ENCODE measurements around the gene UNC93B1.

UNC93B1 gene

DNA sequence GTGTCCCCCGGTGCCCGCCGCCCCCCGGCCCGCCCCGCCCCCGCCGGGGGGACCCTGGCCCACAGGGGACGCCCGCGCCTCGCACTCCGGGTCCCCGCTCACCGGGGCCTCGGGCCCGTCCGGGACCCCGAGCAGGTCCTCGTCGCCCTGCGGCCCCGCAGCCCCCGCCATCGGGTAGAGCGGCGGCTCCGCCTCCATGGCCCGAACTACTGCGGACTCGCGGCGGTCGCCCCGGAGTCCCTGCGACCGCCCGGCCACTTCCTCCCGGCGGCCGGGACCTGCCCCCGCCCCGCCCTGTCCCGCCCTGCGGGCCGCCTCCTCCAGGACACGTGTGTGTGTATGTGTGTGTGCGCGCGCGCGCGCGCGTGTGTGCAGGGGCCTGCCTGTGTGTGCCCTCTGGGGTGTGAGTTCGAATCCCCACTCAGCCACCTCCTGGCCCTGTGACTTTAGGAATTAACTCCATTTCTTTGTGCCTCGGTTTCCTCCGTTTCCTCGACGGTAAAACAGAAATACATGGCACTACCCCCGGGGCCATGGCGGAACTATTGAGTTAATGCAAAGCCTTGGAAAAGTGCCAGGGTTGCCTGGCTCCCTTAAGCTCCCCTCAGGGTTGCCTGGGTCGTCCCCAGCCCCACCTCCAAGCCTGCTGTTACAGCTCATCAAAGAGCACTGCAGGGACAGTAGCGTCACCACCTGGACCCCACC, at the start of gene UNC93B1:
UNC93B1 (minus strand) TSS at position 252 of the 705 bp plus-strand sequence; CDS start at position 198, 54 bp downstream.
- FAIRE-seq (peak; percentile 70), DNase-seq (ENCODE audit: insufficient read length, low spot score) (peak; percentile 90)

DNA sequence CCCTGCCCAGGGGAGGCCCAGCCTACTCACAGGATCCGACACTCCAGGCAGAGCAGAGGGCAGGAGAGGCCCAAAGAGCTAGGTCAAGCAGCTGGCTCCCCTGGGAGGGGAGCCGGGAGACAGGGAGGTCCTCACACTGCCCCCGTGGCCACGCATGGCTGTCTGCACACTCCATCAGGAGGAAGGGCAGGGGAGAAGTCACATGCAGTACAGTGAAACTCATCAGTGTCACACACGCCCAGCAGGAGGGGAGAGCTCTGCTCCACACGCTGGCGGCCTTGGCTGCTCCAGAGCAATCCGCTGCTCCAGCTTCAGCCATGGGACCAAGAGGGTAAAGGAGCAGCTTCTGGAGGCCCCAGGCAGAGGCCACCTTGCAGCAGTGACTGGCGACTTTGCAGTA, 49.2 kb upstream of the UNC93B1 start:
- no peak for FAIRE-seq

GRCh38 chr11:68052137-68052873, 48.4 kb upstream of the UNC93B1 start:
- FAIRE-seq, result no peak
- DNase-seq (ENCODE audit: insufficient read length, low spot score), result no peak

More for the DNA sequence above, 49.2 kb upstream of the UNC93B1 start:
- DNase-seq (ENCODE audit: insufficient read length, low spot score), result no peak

GRCh38 chr11:68051191-68052136, 47.6 kb upstream of the UNC93B1 start:
- no peak for DNase-seq (ENCODE audit: insufficient read length, low spot score)
- no peak for FAIRE-seq

DNA sequence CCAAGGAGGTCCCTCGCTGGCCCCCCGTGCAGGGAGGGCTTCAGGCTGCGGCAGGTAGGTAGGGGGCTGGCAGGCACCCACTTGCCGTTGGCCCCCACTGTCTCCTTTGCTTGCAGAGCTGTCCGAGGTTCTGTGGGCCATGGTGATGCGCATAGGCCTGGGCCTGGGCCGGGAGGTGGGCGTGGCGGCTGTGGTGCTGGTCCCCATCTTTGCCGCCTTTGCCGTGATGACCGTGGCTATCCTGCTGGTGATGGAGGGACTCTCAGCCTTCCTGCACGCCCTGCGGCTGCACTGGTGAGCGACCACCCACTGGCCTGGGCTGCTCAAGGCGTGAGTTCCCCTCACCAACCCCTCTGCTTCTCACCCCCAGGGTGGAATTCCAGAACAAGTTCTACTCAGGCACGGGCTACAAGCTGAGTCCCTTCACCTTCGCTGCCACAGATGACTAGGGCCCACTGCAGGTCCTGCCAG, 46.5 kb upstream of the UNC93B1 start:
- FAIRE-seq (no peak), DNase-seq (ENCODE audit: insufficient read length, low spot score) (no peak)

DNA sequence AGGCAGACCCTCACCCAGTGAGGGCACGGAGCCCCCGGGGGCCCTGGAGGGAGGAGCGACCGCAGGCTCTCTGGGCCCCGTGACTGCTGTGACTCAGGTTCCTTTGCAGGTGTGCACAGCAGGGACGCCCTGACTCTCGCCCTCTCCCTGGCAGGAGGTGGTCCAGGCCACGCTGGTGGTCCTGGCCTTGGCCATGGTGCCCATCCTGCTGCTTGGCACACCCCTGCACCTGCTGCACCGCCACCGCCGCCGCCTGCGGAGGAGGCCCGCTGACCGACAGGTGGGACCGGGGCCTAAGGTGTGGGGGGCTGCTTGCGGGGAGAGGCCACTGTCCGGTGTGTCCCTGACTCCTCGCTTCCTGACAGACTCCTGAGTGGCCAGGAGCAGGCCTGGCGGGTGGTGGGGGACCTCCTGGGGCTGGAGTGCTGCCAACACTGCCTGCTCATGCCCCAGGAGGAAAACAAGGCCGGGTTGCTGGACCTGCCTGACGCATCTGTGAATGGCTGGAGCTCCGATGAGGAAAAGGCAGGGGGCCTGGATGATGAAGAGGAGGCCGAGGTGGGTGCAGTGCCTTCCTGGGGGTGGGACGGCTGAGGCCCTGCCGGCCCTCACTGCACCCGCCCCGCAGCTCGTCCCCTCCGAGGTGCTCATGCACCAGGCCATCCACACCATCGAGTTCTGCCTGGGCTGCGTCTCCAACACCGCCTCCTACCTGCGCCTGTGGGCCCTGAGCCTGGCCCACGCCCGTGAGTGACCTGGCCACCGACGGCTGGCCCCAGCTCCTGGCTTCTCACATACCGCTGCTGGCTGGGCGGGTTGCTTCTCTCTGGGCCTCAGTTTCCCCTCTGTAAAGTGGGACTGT, 45.8 kb upstream of the UNC93B1 start:
- no peak for FAIRE-seq

GRCh38 chr11:68048681-68049508, 45.0 kb upstream of the UNC93B1 start:
- FAIRE-seq, result no peak
- DNase-seq (ENCODE audit: insufficient read length, low spot score), result no peak

More for the DNA sequence above, 45.8 kb upstream of the UNC93B1 start:
- no peak for DNase-seq (ENCODE audit: insufficient read length, low spot score)

DNA sequence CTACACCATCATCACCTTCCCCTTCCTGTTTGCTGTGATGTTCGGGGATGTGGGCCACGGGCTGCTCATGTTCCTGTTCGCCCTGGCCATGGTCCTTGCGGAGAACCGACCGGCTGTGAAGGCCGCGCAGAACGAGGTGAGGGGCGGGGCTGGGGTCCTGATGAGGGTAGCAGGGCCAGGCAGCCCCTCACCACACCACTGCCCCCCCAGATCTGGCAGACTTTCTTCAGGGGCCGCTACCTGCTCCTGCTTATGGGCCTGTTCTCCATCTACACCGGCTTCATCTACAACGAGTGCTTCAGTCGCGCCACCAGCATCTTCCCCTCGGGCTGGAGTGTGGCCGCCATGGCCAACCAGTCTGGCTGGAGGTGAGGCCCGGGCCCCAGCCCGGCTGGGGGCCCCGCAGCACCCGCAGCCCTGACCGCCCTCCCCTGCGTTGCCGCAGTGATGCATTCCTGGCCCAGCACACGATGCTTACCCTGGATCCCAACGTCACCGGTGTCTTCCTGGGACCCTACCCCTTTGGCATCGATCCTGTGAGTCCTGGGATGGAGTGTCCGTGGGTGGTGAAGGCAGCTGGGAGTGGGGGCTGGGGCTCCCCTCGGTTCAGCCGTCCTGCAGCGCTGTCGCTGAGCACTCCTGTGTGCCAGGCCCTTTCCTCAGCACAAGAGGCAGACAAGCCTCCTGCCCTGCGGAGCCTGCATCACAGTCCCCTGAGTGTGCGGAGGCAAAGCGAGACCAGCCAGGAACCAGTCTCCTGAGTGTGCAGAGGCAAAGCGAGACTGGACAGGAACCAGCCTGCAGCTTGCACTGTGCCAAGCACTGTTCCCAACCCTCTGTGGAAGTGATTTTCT, 43.8 kb upstream of the UNC93B1 start:
- DNase-seq (ENCODE audit: insufficient read length, low spot score), result no peak

GRCh38 chr11:68044898-68045351, 41.0 kb upstream of the UNC93B1 start:
- no peak for FAIRE-seq
- DNase-seq (ENCODE audit: insufficient read length, low spot score), result no peak

More for the DNA sequence above, 43.8 kb upstream of the UNC93B1 start:
- FAIRE-seq, result no peak

GRCh38 chr11:68044145-68044813, 40.4 kb upstream of the UNC93B1 start:
- FAIRE-seq, result no peak
- no peak for DNase-seq (ENCODE audit: insufficient read length, low spot score)

DNA sequence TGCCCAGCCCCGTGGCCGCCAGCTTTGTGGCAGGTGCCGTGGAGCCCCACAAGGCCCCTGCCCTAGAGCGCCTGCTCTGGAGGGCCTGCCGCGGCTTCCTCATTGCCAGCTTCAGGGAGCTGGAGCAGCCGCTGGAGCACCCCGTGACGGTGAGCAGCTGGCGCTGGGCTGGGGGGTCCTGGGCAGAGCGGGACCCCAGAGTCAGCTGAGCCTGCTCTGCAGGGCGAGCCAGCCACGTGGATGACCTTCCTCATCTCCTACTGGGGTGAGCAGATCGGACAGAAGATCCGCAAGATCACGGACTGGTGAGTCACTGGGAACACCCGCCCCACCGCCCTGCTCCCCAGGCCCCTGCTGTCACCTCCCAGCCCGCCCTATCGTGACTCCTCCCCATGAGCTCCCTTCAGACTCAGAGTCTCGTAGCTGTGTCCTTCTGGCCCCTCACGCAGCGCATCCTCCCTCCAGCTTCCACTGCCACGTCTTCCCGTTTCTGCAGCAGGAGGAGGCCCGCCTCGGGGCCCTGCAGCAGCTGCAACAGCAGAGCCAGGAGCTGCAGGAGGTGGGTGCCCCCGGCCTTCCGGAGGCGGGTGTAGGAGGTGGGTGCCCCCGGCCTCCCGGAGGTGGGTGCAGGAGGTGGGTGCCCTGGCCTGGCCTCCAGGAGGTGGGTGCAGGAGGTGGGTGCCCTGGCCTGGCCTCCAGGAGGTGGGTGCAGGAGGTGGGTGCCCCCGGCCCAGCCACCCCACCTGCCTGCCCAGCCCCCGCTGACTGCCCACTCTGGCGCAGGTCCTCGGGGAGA, 39.6 kb upstream of the UNC93B1 start:
- no peak for DNase-seq (ENCODE audit: insufficient read length, low spot score)

GRCh38 chr11:68043029-68043348, 39.1 kb upstream of the UNC93B1 start:
- FAIRE-seq (no peak), DNase-seq (ENCODE audit: insufficient read length, low spot score) (no peak)

More for the DNA sequence above, 39.6 kb upstream of the UNC93B1 start:
- no peak for FAIRE-seq

DNA sequence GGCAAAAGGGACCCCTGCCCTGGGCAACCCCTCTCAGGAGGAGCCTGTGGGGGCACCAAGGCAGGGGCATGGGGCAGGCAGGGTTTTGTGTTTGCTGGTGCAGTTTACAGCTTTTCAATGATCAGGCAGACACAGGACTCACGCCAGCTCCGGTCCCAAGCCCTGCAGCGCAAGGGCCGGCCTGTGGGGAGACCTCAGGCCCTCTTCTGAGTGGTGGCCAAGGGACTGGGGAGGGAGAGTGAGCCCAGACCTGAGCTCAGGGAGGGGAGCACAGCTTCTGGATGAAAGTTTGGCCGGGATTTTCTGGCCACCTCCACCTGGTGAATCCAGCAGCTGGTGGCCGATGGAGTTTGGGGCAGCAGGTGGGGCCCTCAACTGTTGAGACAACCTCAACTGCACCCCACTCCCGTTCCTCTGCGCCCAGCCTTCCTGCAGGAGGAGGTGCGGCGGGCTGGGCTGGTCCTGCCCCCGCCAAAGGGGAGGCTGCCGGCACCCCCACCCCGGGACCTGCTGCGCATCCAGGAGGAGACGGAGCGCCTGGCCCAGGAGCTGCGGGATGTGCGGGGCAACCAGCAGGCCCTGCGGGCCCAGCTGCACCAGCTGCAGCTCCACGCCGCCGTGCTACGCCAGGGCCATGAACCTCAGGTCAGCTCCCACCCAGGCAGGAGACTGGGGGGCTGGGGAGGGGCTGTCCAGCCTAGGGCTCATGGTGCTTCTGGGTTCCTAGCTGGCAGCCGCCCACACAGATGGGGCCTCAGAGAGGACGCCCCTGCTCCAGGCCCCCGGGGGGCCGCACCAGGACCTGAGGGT, 38.5 kb upstream of the UNC93B1 start:
- no peak for FAIRE-seq
- DNase-seq (ENCODE audit: insufficient read length, low spot score), result no peak

DNA sequence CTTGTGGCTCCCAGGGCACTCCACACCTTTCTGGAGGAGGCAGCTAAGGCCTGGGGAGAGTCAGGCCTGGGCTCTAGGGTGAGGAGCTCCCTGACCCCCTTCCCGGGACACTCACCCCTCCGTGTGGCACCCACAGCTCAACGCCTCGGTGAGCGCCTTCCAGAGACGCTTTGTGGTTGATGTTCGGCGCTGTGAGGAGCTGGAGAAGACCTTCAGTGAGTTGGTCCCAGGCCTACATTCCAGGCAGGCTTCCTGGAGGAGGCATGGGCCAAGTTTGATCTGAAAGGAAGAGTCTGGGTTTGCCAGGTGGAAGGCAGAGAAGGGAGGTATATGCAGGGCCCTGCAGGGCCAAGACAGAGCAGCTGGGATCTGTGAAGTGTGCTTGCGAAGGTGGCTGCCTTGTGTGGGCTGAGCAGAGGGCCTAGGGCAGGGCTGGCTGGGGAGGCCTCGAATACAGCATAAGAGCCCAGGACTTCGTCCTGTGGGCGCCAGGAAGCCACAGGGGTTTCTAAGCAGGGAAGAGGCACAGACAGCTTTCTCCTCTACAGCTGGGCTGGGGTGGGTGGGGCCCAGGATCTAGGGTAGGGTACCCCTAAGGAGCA, 37.8 kb upstream of the UNC93B1 start:
- no peak for FAIRE-seq
- no peak for DNase-seq (ENCODE audit: insufficient read length, low spot score)

DNA sequence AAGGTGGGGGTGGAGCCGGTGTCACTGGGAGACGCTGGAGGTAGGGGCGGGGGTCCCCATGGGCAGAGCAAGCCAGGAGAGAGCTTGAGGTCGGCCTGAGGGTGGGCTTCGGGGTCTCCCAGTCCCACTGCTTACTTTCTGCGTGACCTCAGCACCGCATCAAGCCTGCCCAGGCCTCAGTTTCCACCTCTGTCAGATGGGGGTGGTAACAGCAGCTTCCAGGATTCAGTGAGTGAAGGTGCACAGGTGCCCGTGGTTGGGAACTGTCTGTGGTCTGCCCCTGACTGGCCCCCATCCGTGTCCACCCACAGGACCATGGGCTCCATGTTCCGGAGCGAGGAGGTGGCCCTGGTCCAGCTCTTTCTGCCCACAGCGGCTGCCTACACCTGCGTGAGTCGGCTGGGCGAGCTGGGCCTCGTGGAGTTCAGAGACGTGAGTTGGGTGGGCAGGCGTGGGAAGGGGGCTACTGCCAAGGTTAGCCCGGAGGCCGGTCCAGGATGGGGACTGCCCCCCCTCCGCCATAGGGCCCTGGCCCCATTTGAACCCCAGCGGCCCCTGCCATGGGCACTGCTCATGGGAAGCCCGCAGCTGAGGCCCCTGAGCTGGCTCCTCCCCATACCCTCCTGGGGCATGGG, 37.2 kb upstream of the UNC93B1 start:
- no peak for DNase-seq (ENCODE audit: insufficient read length, low spot score)

More for the DNA sequence above, 37.2 kb upstream of the UNC93B1 start:
- no peak for FAIRE-seq
